Naive thymus-derived CD4-positive, alpha-beta T cell (primary cell): ENCODE measurements around the gene FANCD2. TPM values are rescaled to one million over a fixed set of nuclear protein-coding genes. Genes with fewer than 3 reads are reported as not detected.
"Not testable (repeated sequence)": the region's sequence is repeated elsewhere in the genome, so short reads cannot be mapped to it uniquely, and the experiment has no call there.

Experiments used
- ATAC-seq: fragments of 150-1000 bp; cut with Tn5 transposase; 2 replicates; pipeline ENCODE4 v1.10.0; 2021; ENCODE audit warnings: mild to moderate bottlenecking, moderate library complexity
- CTCF ChIA-PET: fragments of 350-600 bp; sonication (Branson Sonifier 250); formaldehyde crosslinking; loops from one replicate; lab custom pipeline; 2021; ENCODE audit warnings: antibody characterized with exemption; lab: Charles Lee
- POLR2A ChIA-PET: fragments of 350-600 bp; sonication (Branson Sonifier 250); formaldehyde crosslinking; loops from one replicate; lab custom pipeline; 2021; ENCODE audit warnings: antibody characterized with exemption, inconsistent platforms; lab: Charles Lee
- DNase-seq, 9 donors: peaks; one replicate each; pipeline versions ENCODE4 v3.0.0 to v3.0.0-alpha.2; 2020 to 2022; ENCODE audit warnings: mixed read lengths in 1 of 9
- H3K27ac ChIP-seq: one replicate; pipeline ENCODE4 v1.7.0; 2013; ENCODE audit warnings: mild to moderate bottlenecking, low read depth, low read length, moderate library complexity
- H3K27me3 ChIP-seq, 2 donors: one replicate each; pipeline ENCODE4 v1.7.0; 2013; ENCODE audit warnings: low read length in 2 of 2, mild to moderate bottlenecking in 2 of 2, moderate library complexity in 2 of 2; ENCODE audit not compliant: control insufficient read depth in 2 of 2, insufficient read depth in 2 of 2
- H3K36me3 ChIP-seq, 3 experiments: 1 replicate in 2 of 3; 2 replicates in 1 of 3; pipeline ENCODE4 v1.7.0; 2013; ENCODE audit warnings: low read length in 3 of 3, mild to moderate bottlenecking in 3 of 3, moderate library complexity in 1 of 3; ENCODE audit not compliant: insufficient read depth in 3 of 3, control insufficient read depth in 2 of 3
- H3K4me1 ChIP-seq, 2 donors: one replicate each; pipeline ENCODE4 v1.7.0; 2013; ENCODE audit warnings: low read length in 2 of 2, mild to moderate bottlenecking in 2 of 2, moderate library complexity in 1 of 2; ENCODE audit not compliant: control insufficient read depth in 2 of 2, insufficient read depth in 2 of 2
- H3K4me3 ChIP-seq: 2 replicates; pipeline ENCODE4 v1.7.0; 2013; ENCODE audit warnings: mild to moderate bottlenecking, low read length
- H3K9me3 ChIP-seq, 3 experiments: 1 replicate in 2 of 3; 2 replicates in 1 of 3; pipeline ENCODE4 v1.7.0; 2013; ENCODE audit warnings: low read length in 3 of 3; ENCODE audit not compliant: control insufficient read depth in 2 of 3
- H3K27ac Mint-ChIP-seq, 9 donors: one replicate each; pipeline ENCODE4 v1.8.0; 2020 to 2022; ENCODE audit warnings: mixed read lengths in 9 of 9, mild to moderate bottlenecking in 8 of 9, moderate library complexity in 5 of 9, inconsistent platforms in 2 of 9
- H3K27me3 Mint-ChIP-seq, 5 donors: one replicate each; pipeline ENCODE4 v1.8.0; 2021 to 2022; ENCODE audit warnings: mixed read lengths in 5 of 5, mild to moderate bottlenecking in 1 of 5
- H3K36me3 Mint-ChIP-seq, 5 donors: one replicate each; pipeline ENCODE4 v1.8.0; 2020 to 2022; ENCODE audit warnings: mixed read lengths in 5 of 5, mild to moderate bottlenecking in 3 of 5, inconsistent platforms in 1 of 5
- H3K4me1 Mint-ChIP-seq, 7 donors: one replicate each; pipeline ENCODE4 v1.8.0; 2020 to 2022; ENCODE audit warnings: mixed read lengths in 7 of 7, mild to moderate bottlenecking in 3 of 7, inconsistent platforms in 1 of 7
- H3K4me3 Mint-ChIP-seq, 10 donors: one replicate each; pipeline ENCODE4 v1.8.0; 2020 to 2022; ENCODE audit warnings: mild to moderate bottlenecking in 10 of 10, mixed read lengths in 10 of 10, moderate library complexity in 6 of 10, inconsistent platforms in 2 of 10
- H3K9me3 Mint-ChIP-seq, 11 donors: one replicate each; pipeline ENCODE4 v1.8.0; 2020 to 2022; ENCODE audit warnings: mixed read lengths in 11 of 11, mild to moderate bottlenecking in 4 of 11, inconsistent platforms in 1 of 11, moderate library complexity in 1 of 11
- intact Hi-C, 2 donors: fragments of 100-400 bp; cut with micrococcal nuclease; formaldehyde crosslinking; loops; one replicate each; pipeline ENCODE4 v1.15.1; 2023
- polyA plus RNA-seq, 2 donors: library from polyadenylated mRNA; unstranded; fragments of 300-500 nt; fragmentation: Illumina TruSeq; gene quantifications; one replicate each; pipeline ENCODE4 v1.2.3, GENCODE V29; 2021
- total RNA-seq, 6 experiments: library from RNA in 5 of 6; stranded (reverse) in 5 of 6; gene quantifications; 1 replicate in 5 of 6; 2 replicates in 1 of 6; pipeline ENCODE4 v1.2.3 and lab custom pipeline; 2021 to 2026

FANCD2 gene
- total and polyA plus RNA-seq, 7 experiments from 2014 or later = 3.3 to 41.5 (median 18.9) TPM

DNA sequence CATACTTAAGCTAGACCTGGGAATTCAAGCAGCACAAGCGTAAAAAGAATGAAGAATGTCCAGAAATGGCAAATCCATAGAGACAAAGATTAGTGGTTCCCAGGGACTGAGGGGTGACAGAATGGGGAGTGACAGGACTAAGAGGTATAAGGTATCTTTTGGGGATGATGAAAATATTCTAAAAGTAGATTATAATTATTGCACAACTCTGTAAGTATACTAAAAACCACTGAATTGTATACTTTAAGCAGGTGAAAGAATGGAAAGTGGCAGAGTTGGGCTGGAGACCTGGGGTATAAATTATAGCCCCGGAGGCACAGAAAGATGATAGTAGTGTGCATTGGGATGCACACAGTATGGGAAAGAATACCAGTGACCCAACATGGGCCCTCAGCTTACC is 94.8 kb downstream of the FANCD2 start:
- peaks cover 0 to 23% (median 0%) of the 10 kb centered on the region in 3 experiments for H3K36me3 ChIP-seq
- ATAC-seq (no peak), DNase-seq (no peak)
- ChIA-PET CTCF (no interaction called here), POLR2A (no interaction called here)
- no peaks in the 10 kb centered on the region for H3K27me3 ChIP-seq
- H3K27ac ChIP-seq = no peak overlapping the region
- peak overlapping the region in 1 of 10 donors; percentile 27 for H3K4me3 Mint-ChIP-seq
- intact Hi-C loops = no loop called here
- no peaks in the 10 kb centered on the region for H3K9me3 ChIP-seq
- peak overlapping the region in 4 of 9 donors; percentile 24 to 72 (median 50) for H3K27ac Mint-ChIP-seq
- peaks cover 0 to 30% (median 23%) of the 10 kb centered on the region in 5 donors for H3K36me3 Mint-ChIP-seq
- H3K4me3 ChIP-seq = no peak overlapping the region
- peaks cover 41 to 74% (median 62%) of the 10 kb centered on the region in 7 donors for H3K4me1 Mint-ChIP-seq
- H3K9me3 Mint-ChIP-seq = peaks cover 0 to under 1% (median 0%) of the 10 kb centered on the region in 11 donors
- H3K27me3 Mint-ChIP-seq = no peaks in the 10 kb centered on the region
- peaks cover 11 to 13% of the 10 kb centered on the region in 2 donors for H3K4me1 ChIP-seq

DNA sequence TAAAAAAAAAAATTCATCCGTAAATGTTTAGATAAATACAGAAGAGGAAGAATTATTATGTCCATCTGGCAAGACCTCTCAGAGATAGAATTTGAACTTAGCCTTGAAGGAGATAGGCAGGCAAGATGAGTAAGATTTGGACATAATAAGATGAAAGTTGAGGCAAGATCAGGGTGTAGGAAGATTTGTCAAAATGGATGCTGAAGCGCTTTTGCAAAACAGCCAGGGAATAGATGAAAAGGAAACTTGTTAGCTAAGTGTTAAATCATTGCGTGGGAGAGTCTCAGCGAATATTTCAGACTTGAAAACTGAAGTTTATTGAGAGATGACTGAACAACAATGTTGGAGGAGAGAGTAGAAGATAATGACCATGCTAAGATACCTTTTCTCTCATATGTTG is 96.5 kb downstream of the FANCD2 start:
- no peak for ATAC-seq
- CTCF ChIA-PET = no interaction called here

DNA sequence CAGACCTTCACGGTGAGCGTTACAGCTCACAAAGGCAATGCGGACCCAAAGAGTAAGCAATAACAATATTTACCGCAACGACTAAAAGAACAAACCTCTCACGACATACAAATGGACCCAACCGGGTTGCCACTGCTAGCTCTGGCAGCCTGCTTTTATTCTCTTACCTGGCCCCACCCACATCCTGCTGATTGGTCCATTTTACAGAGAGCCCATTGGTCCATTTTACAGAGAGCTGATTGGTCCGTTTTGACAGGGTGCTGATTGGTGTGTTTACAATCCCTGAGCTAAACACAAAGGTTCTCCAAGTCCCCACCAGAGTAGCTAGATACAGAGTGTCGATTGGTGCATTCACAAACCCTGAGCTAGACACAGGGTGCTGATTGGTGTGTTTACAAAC is 109.6 kb downstream of the FANCD2 start:
- H3K4me3 ChIP-seq, H3K27ac ChIP-seq, H3K27me3 ChIP-seq, ATAC-seq, H3K4me3 Mint-ChIP-seq, H3K4me1 ChIP-seq, H3K9me3 ChIP-seq, intact Hi-C loops, H3K36me3 Mint-ChIP-seq, H3K36me3 ChIP-seq, H3K27me3 Mint-ChIP-seq, CTCF ChIA-PET, H3K9me3 Mint-ChIP-seq, H3K4me1 Mint-ChIP-seq, H3K27ac Mint-ChIP-seq, DNase-seq: not testable (repeated sequence)
- POLR2A ChIA-PET = interaction anchor here (0.9 kb wide), 1 partner anchor 19 kb away, joined by 3 read pairs; no protein-coding TSS in a partner anchor

More for the DNA sequence above, 96.5 kb downstream of the FANCD2 start:
- POLR2A ChIA-PET = interaction anchor here (0.6 kb wide), 1 partner anchor 164 kb away, joined by 3 read pairs; no protein-coding TSS in a partner anchor
- Histone ChIP-seq H3K9me3 (no peaks in the 10 kb centered on the region), H3K4me1 (peaks cover 0 to 9% of the 10 kb centered on the region in 2 donors), H3K36me3 (peaks cover 0 to 34% (median 0%) of the 10 kb centered on the region in 3 experiments), H3K27ac (peak overlapping the region; percentile 19), H3K4me3 (no peak overlapping the region), H3K27me3 (no peaks in the 10 kb centered on the region)
- Mint-ChIP-seq H3K4me3 (peak overlapping the region in 3 of 10 donors; percentile 2 to 13 (median 5)), H3K9me3 (no peaks in the 10 kb centered on the region), H3K4me1 (peaks cover 29 to 60% (median 49%) of the 10 kb centered on the region in 7 donors), H3K27me3 (no peaks in the 10 kb centered on the region), H3K27ac (peak overlapping the region; percentile 0 to 83 (median 54)), H3K36me3 (peaks cover 6 to 42% (median 35%) of the 10 kb centered on the region in 5 donors)
- intact Hi-C loops = no loop called here
- DNase-seq = no peak

DNA sequence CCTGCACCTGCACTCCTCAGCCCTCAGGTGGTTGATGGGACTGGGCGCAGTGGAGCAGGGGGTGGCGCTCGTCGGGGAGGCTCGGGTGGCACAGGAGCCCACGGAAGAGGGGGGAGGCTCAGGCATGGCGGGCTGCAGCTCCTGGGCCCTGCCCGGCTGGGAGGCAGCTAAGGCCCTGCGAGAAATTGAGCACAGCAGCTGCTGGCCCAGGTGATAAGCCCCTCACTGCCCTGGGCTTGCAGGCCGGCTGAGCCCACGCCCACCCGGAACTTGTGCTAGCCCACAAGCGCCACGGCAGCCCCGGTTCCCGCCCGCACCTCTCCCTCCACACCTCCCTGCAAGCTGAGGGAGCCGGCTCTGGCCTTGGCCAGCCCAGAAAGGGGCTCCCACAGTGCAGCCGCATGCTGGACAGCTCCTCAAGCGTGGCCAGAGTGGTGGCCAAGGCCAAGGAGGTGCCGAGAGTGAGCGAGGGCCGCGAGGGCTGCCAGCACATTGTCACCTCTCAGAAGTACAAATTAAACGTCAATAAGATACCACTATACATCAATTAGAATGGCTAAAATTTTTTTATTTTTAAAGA is 110.3 kb downstream of the FANCD2 start:
- H3K27me3 Mint-ChIP-seq = no peaks in the 10 kb centered on the region
- no peaks in the 10 kb centered on the region for H3K36me3 Mint-ChIP-seq
- H3K9me3 ChIP-seq = no peaks in the 10 kb centered on the region
- no peak overlapping the region for H3K4me3 ChIP-seq
- no peak for DNase-seq
- intact Hi-C loops = no loop called here
- no peaks in the 10 kb centered on the region for H3K4me1 ChIP-seq
- ChIA-PET POLR2A (no interaction called here), CTCF (no interaction called here)
- peaks cover 0 to 2% (median 0%) of the 10 kb centered on the region in 11 donors for H3K9me3 Mint-ChIP-seq
- H3K4me3 Mint-ChIP-seq = no peak overlapping the region
- no peak overlapping the region for H3K27ac ChIP-seq
- H3K36me3 ChIP-seq = no peaks in the 10 kb centered on the region
- H3K27me3 ChIP-seq = no peaks in the 10 kb centered on the region
- H3K27ac Mint-ChIP-seq = no peak overlapping the region
- no peak for ATAC-seq
- peaks cover 0 to 12% (median 0%) of the 10 kb centered on the region in 7 donors for H3K4me1 Mint-ChIP-seq

DNA sequence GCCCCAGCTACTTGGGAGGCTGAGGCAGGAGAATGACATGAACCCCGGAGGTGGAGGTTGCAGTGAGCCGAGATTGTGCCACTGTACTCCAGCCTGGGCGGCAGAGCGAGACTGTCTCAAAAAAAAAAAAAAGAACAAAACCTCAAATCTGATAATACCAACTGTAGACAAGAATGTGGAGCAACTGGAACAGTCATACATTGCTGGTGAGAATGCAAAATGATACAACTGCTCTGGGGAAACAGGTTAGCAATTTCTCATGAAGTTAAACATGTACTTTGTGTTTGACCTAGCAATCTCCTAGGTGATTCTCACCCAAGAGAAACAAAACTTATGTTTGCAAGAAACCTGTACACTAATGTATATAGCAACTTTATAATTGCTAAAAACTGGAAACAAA is 110.9 kb downstream of the FANCD2 start:
- ATAC-seq (no peak), DNase-seq (no peak)
- no peaks in the 10 kb centered on the region for H3K36me3 Mint-ChIP-seq
- H3K27ac ChIP-seq = no peak overlapping the region
- ChIA-PET CTCF (no interaction called here), POLR2A (no interaction called here)
- peaks cover 0 to 6% (median 0%) of the 10 kb centered on the region in 3 experiments for H3K36me3 ChIP-seq
- H3K27me3 ChIP-seq = no peaks in the 10 kb centered on the region
- H3K4me1 ChIP-seq = no peaks in the 10 kb centered on the region
- no peaks in the 10 kb centered on the region for H3K9me3 ChIP-seq
- no peaks in the 10 kb centered on the region for H3K27me3 Mint-ChIP-seq
- H3K4me3 Mint-ChIP-seq = no peak overlapping the region
- H3K9me3 Mint-ChIP-seq = peaks cover 0 to 2% (median 0%) of the 10 kb centered on the region in 11 donors
- intact Hi-C loops = no loop called here
- no peak overlapping the region for H3K27ac Mint-ChIP-seq
- no peak overlapping the region for H3K4me3 ChIP-seq
- peaks cover 0 to 12% (median 0%) of the 10 kb centered on the region in 7 donors for H3K4me1 Mint-ChIP-seq

DNA sequence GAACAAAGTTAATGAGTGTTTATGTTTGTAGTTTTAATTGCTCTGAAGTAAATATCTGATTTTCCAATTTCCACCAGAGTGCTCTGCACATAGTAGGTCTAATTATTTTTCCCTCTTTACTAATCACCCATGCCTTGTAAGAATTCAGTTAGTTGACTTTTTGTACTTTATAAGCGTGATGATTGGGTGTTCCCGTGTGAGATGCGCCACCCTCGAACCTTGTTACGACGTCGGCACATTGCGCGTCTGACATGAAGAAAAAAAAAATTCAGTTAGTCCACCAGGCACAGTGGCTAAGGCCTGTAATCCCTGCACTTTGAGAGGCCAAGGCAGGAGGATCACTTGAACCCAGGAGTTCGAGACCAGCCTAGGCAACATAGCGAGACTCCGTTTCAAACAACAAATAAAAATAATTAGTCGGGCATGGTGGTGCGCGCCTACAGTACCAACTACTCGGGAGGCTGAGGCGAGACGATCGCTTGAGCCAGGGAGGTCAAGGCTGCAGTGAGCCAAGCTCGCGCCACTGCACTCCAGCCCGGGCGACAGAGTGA is 114.8 kb downstream of the FANCD2 start:
- intact Hi-C loops = loop anchor here (1.0 to 10.0 kb wide), 12 partner anchors 23 to 744 kb away; partner anchors contain the start of genes BRK1 (in 2 of the 2), FANCD2 (in 2 of the 2), CRELD1 (in 1 of the 2) and IRAK2 (in 1 of the 2)
- ChIA-PET CTCF (interaction anchor here (1.2 kb wide), 1 partner anchor 26 kb away, joined by 4 read pairs; no protein-coding TSS in a partner anchor), POLR2A (interaction anchor here (0.9 to 2.0 kb wide), 10 partner anchors 9 to 208 kb away, joined by 3 to 8 read pairs (median 6); partner anchors contain the start of genes BRK1, CRELD1 and TATDN2)
- Mint-ChIP-seq H3K27ac (peak overlapping the region; percentile 79 to 98 (median 94)), H3K36me3 (peaks cover 0 to 17% (median 8%) of the 10 kb centered on the region in 5 donors), H3K4me1 (peaks cover 8 to 39% (median 29%) of the 10 kb centered on the region in 7 donors), H3K27me3 (no peaks in the 10 kb centered on the region), H3K4me3 (peak overlapping the region; percentile 85 to 98 (median 96)), H3K9me3 (no peaks in the 10 kb centered on the region)
- peak overlapping the region; percentile 95 for H3K27ac ChIP-seq
- DNase-seq = peak in 1 of 9 donors; percentile 26
- ATAC-seq = no peak
- H3K36me3 ChIP-seq = peaks cover 0 to 6% (median 0%) of the 10 kb centered on the region in 3 experiments
- peak overlapping the region; percentile 87 for H3K4me3 ChIP-seq
- peaks cover 10 to 12% of the 10 kb centered on the region in 2 donors for H3K4me1 ChIP-seq
- no peaks in the 10 kb centered on the region for H3K9me3 ChIP-seq
- H3K27me3 ChIP-seq = no peaks in the 10 kb centered on the region
